SH-SY5Y (cell line): ENCODE data around the gene FEN1.

Source experiments
- GATA2 ChIP-seq: IDR thresholded peaks from 2 replicates; pipeline ENCODE4 v1.6.1; 2011; ENCODE audit warnings: mild to moderate bottlenecking, low read depth, low read length
- GATA3 ChIP-seq: IDR thresholded peaks from 2 replicates; pipeline ENCODE4 v1.6.1; 2011; ENCODE audit warnings: low read depth, mild to moderate bottlenecking, low read length, moderate library complexity

DNA sequence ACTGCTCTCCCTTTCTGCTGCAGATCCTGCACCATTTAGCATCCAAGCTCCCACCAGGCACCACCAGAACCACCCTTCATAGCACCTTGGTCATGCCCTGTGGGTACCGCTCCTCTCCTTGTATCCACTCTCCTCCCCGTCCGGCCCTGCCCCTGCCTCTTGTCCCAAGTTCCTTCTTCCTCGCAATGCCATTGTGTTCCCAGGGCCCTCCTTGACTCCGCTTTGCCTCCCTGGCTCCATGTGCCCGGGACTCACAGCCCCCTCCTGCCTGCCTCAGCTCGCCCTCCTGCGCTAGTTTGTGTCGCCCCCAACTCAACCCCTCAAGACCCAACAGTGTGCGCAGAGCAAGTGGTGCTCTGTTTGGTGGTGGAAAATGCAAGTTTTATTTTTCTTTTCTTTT is 46.2 kb downstream of the FEN1 start:
- TF ChIP-seq GATA2 (no peak), GATA3 (no peak)
